SK-N-SH (cell line): ENCODE results near the gene NRN1L.

Experiments
- CTCF ChIP-seq: fragments of 200-600 bp; sonication (generic); IDR thresholded peaks from 2 replicates; pipeline ENCODE4 v1.6.1; 2017; ENCODE audit warnings: antibody characterized with exemption, mild to moderate bottlenecking, moderate library complexity
- RXRA ChIP-seq: IDR thresholded peaks from 2 replicates; pipeline ENCODE4 v1.4.0; 2012; ENCODE audit warnings: low read depth, mild to moderate bottlenecking, borderline replicate concordance
- SMC3 ChIP-seq: IDR thresholded peaks from 2 replicates; pipeline ENCODE4 v1.6.1; 2012; ENCODE audit warnings: low read depth, low read length, improper control_type of control experiment

- TF ChIP-seq CTCF (no peak), SMC3 (no peak), RXRA (no peak)
These were observed 45.5 kb downstream of the NRN1L start for GRCh38 chr16:67930191-67930590.
